HPDE6-E6E7 (cell line): ENCODE measurements around the gene PEPD.
A peak's percentile ranks its signal among the peaks of the same experiment; 100 is the strongest.

Experiments
- DNase-seq: peaks from one replicate; pipeline ENCODE4 v3.0.0; 2011; ENCODE audit warnings: missing footprints; ENCODE audit errors: extremely low spot score

PEPD gene

GRCh38 chr19:33362508-33363228, 158.9 kb downstream of the PEPD start:
- no peak for DNase-seq

- no peak for DNase-seq
Measured at GRCh38 chr19:33359581-33359980, 162.0 kb downstream of the PEPD start.

- peak; percentile 64 for DNase-seq
Measured at GRCh38 chr19:33358408-33358807, 163.2 kb downstream of the PEPD start.

- no peak for DNase-seq
Measured at GRCh38 chr19:33357556-33357955, 164.0 kb downstream of the PEPD start.

GRCh38 chr19:33355535-33355934, 166.1 kb downstream of the PEPD start:
- DNase-seq: no peak

- DNase-seq: peak; percentile 85
Measured at GRCh38 chr19:33350538-33351309, 170.9 kb downstream of the PEPD start.

- DNase-seq: no peak
Measured at GRCh38 chr19:33349319-33350289, 172.0 kb downstream of the PEPD start.

GRCh38 chr19:33348301-33349010, 173.1 kb downstream of the PEPD start:
- DNase-seq: no peak

- no peak for DNase-seq
Measured at GRCh38 chr19:33347300-33347699, 174.3 kb downstream of the PEPD start.

GRCh38 chr19:33346665-33347064, 174.9 kb downstream of the PEPD start:
- DNase-seq: no peak

- DNase-seq: no peak
Measured at GRCh38 chr19:33345163-33345562, 176.4 kb downstream of the PEPD start.

GRCh38 chr19:33344573-33344925, 177.0 kb downstream of the PEPD start:
- DNase-seq: no peak

GRCh38 chr19:33343859-33344572, 177.6 kb downstream of the PEPD start:
- DNase-seq: no peak

- DNase-seq: no peak
Measured at GRCh38 chr19:33343301-33343700, 178.3 kb downstream of the PEPD start.

- no peak for DNase-seq
Measured at GRCh38 chr19:33340991-33341390, 180.6 kb downstream of the PEPD start.

- DNase-seq: peak; percentile 17
Measured at GRCh38 chr19:33339016-33339984, 182.3 kb downstream of the PEPD start.
